ENCODE measurements around the gene BMP6. TPM values are rescaled to one million over a fixed set of nuclear protein-coding genes. Genes with fewer than 3 reads are reported as not detected.
A peak's percentile ranks its signal among the peaks of the same experiment; 100 is the strongest.

BMP6 gene
- polyA plus RNA-seq, 1 donor, result 1.5 TPM

GRCh38 chr6:7747016-7747415 lies 21.1 kb downstream of the BMP6 start:
- H3K27me3 ChIP-seq (ENCODE audit: control insufficient read depth, insufficient read depth, low read length), result peaks cover 8% of the 10 kb centered on the region
- WGBS (ENCODE audit: insufficient coverage, low lambda C conversion rate), result no CpG with 5 or more reads among the region's 10 CpGs
- no peak for DNase-seq
- no peak overlapping the region for H3K27ac ChIP-seq (ENCODE audit: low read length)
- H3K9me3 ChIP-seq (ENCODE audit: control insufficient read depth, low read depth, low read length), result no peaks in the 10 kb centered on the region
- no peaks in the 10 kb centered on the region for H3K36me3 ChIP-seq (ENCODE audit: control insufficient read depth, insufficient read depth, low read length)
- no peaks in the 10 kb centered on the region for H3K4me1 ChIP-seq (ENCODE audit: control insufficient read depth, insufficient read depth, low read length)
- no peak overlapping the region for H3K4me3 ChIP-seq (ENCODE audit: low read length)

- Histone ChIP-seq H3K4me3 (ENCODE audit: low read length) (no peak overlapping the region), H3K9me3 (ENCODE audit: control insufficient read depth, low read depth, low read length) (no peaks in the 10 kb centered on the region), H3K36me3 (ENCODE audit: control insufficient read depth, insufficient read depth, low read length) (no peaks in the 10 kb centered on the region), H3K27me3 (ENCODE audit: control insufficient read depth, insufficient read depth, low read length) (peaks cover 7% of the 10 kb centered on the region), H3K27ac (ENCODE audit: low read length) (no peak overlapping the region), H3K4me1 (ENCODE audit: control insufficient read depth, insufficient read depth, low read length) (no peaks in the 10 kb centered on the region)
- DNase-seq, result no peak
- WGBS (ENCODE audit: insufficient coverage, low lambda C conversion rate), result no CpG with 5 or more reads among the region's 5 CpGs
These were observed 21.5 kb downstream of the BMP6 start for GRCh38 chr6:7747433-7747832.

GRCh38 chr6:7747901-7748504 lies 22.1 kb downstream of the BMP6 start:
- Histone ChIP-seq H3K36me3 (ENCODE audit: control insufficient read depth, insufficient read depth, low read length) (no peaks in the 10 kb centered on the region), H3K4me3 (ENCODE audit: low read length) (no peak overlapping the region), H3K27me3 (ENCODE audit: control insufficient read depth, insufficient read depth, low read length) (peaks cover 5% of the 10 kb centered on the region), H3K4me1 (ENCODE audit: control insufficient read depth, insufficient read depth, low read length) (no peaks in the 10 kb centered on the region), H3K27ac (ENCODE audit: low read length) (no peak overlapping the region), H3K9me3 (ENCODE audit: control insufficient read depth, low read depth, low read length) (no peaks in the 10 kb centered on the region)
- no peak for DNase-seq
- WGBS (ENCODE audit: insufficient coverage, low lambda C conversion rate), result no CpG with 5 or more reads among the region's 2 CpGs

GRCh38 chr6:7749478-7749877 lies 23.6 kb downstream of the BMP6 start:
- 80% methylated on average over 1 of the region's 4 CpGs for WGBS (ENCODE audit: insufficient coverage, low lambda C conversion rate)
- Histone ChIP-seq H3K4me1 (ENCODE audit: control insufficient read depth, insufficient read depth, low read length) (no peaks in the 10 kb centered on the region), H3K4me3 (ENCODE audit: low read length) (no peak overlapping the region), H3K36me3 (ENCODE audit: control insufficient read depth, insufficient read depth, low read length) (no peaks in the 10 kb centered on the region), H3K9me3 (ENCODE audit: control insufficient read depth, low read depth, low read length) (no peaks in the 10 kb centered on the region), H3K27me3 (ENCODE audit: control insufficient read depth, insufficient read depth, low read length) (peaks cover 6% of the 10 kb centered on the region), H3K27ac (ENCODE audit: low read length) (no peak overlapping the region)
- DNase-seq, result no peak

- Histone ChIP-seq H3K9me3 (ENCODE audit: control insufficient read depth, low read depth, low read length) (no peaks in the 10 kb centered on the region), H3K27me3 (ENCODE audit: control insufficient read depth, insufficient read depth, low read length) (peaks cover 6% of the 10 kb centered on the region), H3K27ac (ENCODE audit: low read length) (no peak overlapping the region), H3K4me1 (ENCODE audit: control insufficient read depth, insufficient read depth, low read length) (no peaks in the 10 kb centered on the region), H3K36me3 (ENCODE audit: control insufficient read depth, insufficient read depth, low read length) (no peaks in the 10 kb centered on the region), H3K4me3 (ENCODE audit: low read length) (no peak overlapping the region)
- no peak for DNase-seq
- 86% methylated on average over 4 of the region's 7 CpGs for WGBS (ENCODE audit: insufficient coverage, low lambda C conversion rate)
These were observed 24.3 kb downstream of the BMP6 start for GRCh38 chr6:7750197-7750596.

GRCh38 chr6:7758456-7758855 lies 32.6 kb downstream of the BMP6 start:
- Histone ChIP-seq H3K4me3 (ENCODE audit: low read length) (no peak overlapping the region), H3K27me3 (ENCODE audit: control insufficient read depth, insufficient read depth, low read length) (peaks cover 2% of the 10 kb centered on the region), H3K27ac (ENCODE audit: low read length) (no peak overlapping the region), H3K9me3 (ENCODE audit: control insufficient read depth, low read depth, low read length) (no peaks in the 10 kb centered on the region), H3K4me1 (ENCODE audit: control insufficient read depth, insufficient read depth, low read length) (no peaks in the 10 kb centered on the region), H3K36me3 (ENCODE audit: control insufficient read depth, insufficient read depth, low read length) (no peaks in the 10 kb centered on the region)
- DNase-seq, result peak in 1 of 2 donors; percentile 2
- no CpG with 5 or more reads among the region's 7 CpGs for WGBS (ENCODE audit: insufficient coverage, low lambda C conversion rate)

GRCh38 chr6:7759320-7759719 lies 33.4 kb downstream of the BMP6 start:
- H3K9me3 ChIP-seq (ENCODE audit: control insufficient read depth, low read depth, low read length), result no peaks in the 10 kb centered on the region
- no peaks in the 10 kb centered on the region for H3K36me3 ChIP-seq (ENCODE audit: control insufficient read depth, insufficient read depth, low read length)
- DNase-seq, result no peak
- H3K4me3 ChIP-seq (ENCODE audit: low read length), result no peak overlapping the region
- H3K27ac ChIP-seq (ENCODE audit: low read length), result no peak overlapping the region
- no CpG with 5 or more reads among the region's 3 CpGs for WGBS (ENCODE audit: insufficient coverage, low lambda C conversion rate)
- peaks cover 2% of the 10 kb centered on the region for H3K27me3 ChIP-seq (ENCODE audit: control insufficient read depth, insufficient read depth, low read length)
- H3K4me1 ChIP-seq (ENCODE audit: control insufficient read depth, insufficient read depth, low read length), result no peaks in the 10 kb centered on the region

- Histone ChIP-seq H3K27ac (ENCODE audit: low read length) (no peak overlapping the region), H3K36me3 (ENCODE audit: control insufficient read depth, insufficient read depth, low read length) (no peaks in the 10 kb centered on the region), H3K27me3 (ENCODE audit: control insufficient read depth, insufficient read depth, low read length) (peaks cover 2% of the 10 kb centered on the region), H3K4me1 (ENCODE audit: control insufficient read depth, insufficient read depth, low read length) (no peaks in the 10 kb centered on the region), H3K9me3 (ENCODE audit: control insufficient read depth, low read depth, low read length) (no peaks in the 10 kb centered on the region), H3K4me3 (ENCODE audit: low read length) (no peak overlapping the region)
- 94% methylated on average over 3 of the region's 3 CpGs for WGBS (ENCODE audit: insufficient coverage, low lambda C conversion rate)
- no peak for DNase-seq
These were observed 35.2 kb downstream of the BMP6 start for GRCh38 chr6:7761051-7761450.

GRCh38 chr6:7762760-7763159 lies 36.9 kb downstream of the BMP6 start:
- Histone ChIP-seq H3K9me3 (ENCODE audit: control insufficient read depth, low read depth, low read length) (no peaks in the 10 kb centered on the region), H3K4me1 (ENCODE audit: control insufficient read depth, insufficient read depth, low read length) (no peaks in the 10 kb centered on the region), H3K27me3 (ENCODE audit: control insufficient read depth, insufficient read depth, low read length) (no peaks in the 10 kb centered on the region), H3K4me3 (ENCODE audit: low read length) (no peak overlapping the region), H3K27ac (ENCODE audit: low read length) (no peak overlapping the region), H3K36me3 (ENCODE audit: control insufficient read depth, insufficient read depth, low read length) (no peaks in the 10 kb centered on the region)
- no CpG with 5 or more reads among the region's 12 CpGs for WGBS (ENCODE audit: insufficient coverage, low lambda C conversion rate)
- DNase-seq, result no peak

- no CpG with 5 or more reads among the region's 9 CpGs for WGBS (ENCODE audit: insufficient coverage, low lambda C conversion rate)
- DNase-seq, result peak in 1 of 2 donors; percentile 8
These were observed 38.0 kb downstream of the BMP6 start for GRCh38 chr6:7763881-7764280.

GRCh38 chr6:7765575-7766325 lies 39.9 kb downstream of the BMP6 start:
- 96% methylated on average over 3 of the region's 10 CpGs for WGBS (ENCODE audit: insufficient coverage, low lambda C conversion rate)
- Histone ChIP-seq H3K27ac (ENCODE audit: low read length) (no peak overlapping the region), H3K36me3 (ENCODE audit: control insufficient read depth, insufficient read depth, low read length) (no peaks in the 10 kb centered on the region), H3K27me3 (ENCODE audit: control insufficient read depth, insufficient read depth, low read length) (no peaks in the 10 kb centered on the region), H3K4me1 (ENCODE audit: control insufficient read depth, insufficient read depth, low read length) (no peaks in the 10 kb centered on the region), H3K9me3 (ENCODE audit: control insufficient read depth, low read depth, low read length) (no peaks in the 10 kb centered on the region), H3K4me3 (ENCODE audit: low read length) (no peak overlapping the region)
- DNase-seq, result no peak

More at GRCh38 chr6:7763881-7764280, 38.0 kb downstream of the BMP6 start:
- H3K9me3 ChIP-seq (ENCODE audit: control insufficient read depth, low read depth, low read length), result no peaks in the 10 kb centered on the region
- no peaks in the 10 kb centered on the region for H3K4me1 ChIP-seq (ENCODE audit: control insufficient read depth, insufficient read depth, low read length)
- H3K27me3 ChIP-seq (ENCODE audit: control insufficient read depth, insufficient read depth, low read length), result no peaks in the 10 kb centered on the region
- no peak overlapping the region for H3K27ac ChIP-seq (ENCODE audit: low read length)
- no peak overlapping the region for H3K4me3 ChIP-seq (ENCODE audit: low read length)
- H3K36me3 ChIP-seq (ENCODE audit: control insufficient read depth, insufficient read depth, low read length), result no peaks in the 10 kb centered on the region
